ENCODE results near the gene CBARP. TPM values are rescaled to one million over a fixed set of nuclear protein-coding genes. Genes with fewer than 3 reads are reported as not detected.

CBARP gene
- total RNA-seq, result 1.2 TPM
- long read RNA-seq, partial matches to known transcripts, result 1 of 2 reads
- long read RNA-seq, other reads (novel, unspliced or antisense), result 1 of 2 reads

- peak; percentile 76 for DNase-seq
- ATAC-seq, result no peak
- intact Hi-C loops (cut with micrococcal nuclease), result no loop called here
These were observed at the start of gene CBARP for GRCh38 chr19:1237754-1238368. TSS of gene CBARP (minus strand) at chr19:1238005. CDS start at chr19:1236100, 1,905 bp downstream.

DNA sequence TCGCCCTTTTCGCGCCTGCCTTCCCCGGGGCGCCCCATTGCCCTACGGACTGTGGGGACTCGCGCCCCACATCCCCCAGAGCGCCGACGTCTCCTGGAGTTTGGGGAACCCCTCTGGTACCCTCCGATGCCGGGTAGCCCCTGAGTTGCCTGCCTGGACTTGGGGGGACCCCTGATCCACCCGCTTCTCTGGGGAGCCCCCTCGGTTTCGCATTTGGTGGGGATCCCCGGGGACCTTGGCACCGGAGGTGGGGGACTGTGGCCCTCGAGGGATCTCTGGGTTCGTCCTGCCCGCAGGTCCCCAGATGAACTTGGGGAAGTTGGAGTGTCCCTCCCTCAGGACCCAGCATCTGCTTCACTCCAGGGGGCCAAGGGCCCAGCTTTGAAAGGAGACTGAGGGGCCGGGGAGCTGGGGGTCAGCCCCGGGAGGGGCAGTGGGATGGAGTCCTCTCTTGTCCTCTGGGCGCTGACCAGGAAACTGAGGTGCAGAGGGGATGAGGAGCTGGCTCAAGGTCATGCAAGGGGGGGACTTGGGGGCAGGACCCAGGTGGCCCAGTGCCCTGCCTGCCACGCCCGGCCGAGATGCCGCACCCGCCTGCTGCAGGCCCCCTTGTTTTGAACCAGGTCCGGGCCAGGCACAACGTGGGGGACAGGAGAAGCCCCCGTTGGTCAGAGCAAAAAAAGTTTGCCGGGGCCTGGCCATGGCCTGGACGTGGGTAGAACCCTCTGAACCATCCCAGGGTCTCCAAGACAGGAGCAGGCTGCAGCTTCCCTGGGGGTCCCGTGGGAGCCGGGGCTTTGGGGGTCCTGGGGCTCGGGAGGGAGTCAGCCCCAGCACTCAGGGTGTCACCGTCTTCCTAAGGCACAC lies 48.9 kb upstream of the CBARP start:
- intact Hi-C loops (cut with micrococcal nuclease), result no loop called here
- DNase-seq (no peak), ATAC-seq (no peak)

GRCh38 chr19:1285737-1286360 lies 48.0 kb upstream of the CBARP start, which contains the start of gene EFNA2:
TSS of gene EFNA2 (plus strand) at chr19:1285873. CDS start at chr19:1286169, 296 bp downstream.
- intact Hi-C loops (cut with micrococcal nuclease), result no loop called here
- DNase-seq, result no peak

DNA sequence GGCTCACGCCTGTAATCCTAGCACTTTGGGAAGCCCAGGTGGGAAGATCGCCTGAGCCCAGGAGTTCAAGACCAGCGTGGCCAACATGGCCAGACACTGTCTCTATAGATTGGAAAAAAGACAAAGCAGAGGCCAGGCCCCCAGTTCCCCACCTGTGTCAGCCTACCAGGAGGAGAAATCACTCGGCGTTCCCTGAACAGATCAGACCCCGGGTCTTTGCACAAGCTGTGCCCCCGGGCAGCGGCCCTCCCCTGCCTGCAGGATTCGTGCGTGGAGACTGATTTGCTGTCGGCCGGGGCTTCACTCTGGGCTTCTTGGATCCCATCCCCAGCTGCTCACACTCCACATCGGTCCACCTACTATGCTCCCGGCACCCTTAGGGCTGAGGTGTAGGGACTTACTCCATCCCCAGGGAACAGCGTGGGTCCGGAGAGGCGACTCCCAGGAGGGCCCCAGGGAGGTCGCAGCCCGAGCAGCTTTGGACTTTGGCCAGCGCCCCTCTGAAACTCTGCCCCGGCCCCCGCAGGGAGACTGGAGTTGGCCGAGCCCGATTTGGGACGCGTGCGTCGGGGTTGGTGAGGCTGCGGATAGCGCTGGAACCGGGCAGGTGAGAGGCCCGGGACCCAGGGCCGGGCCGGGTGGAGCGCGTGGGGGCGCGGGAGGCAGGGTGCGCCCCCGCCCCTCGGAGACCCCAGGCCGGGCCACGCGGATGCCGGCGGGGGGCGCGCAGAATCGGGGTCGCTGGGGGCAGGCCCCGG lies 47.4 kb upstream of the CBARP start:
- ATAC-seq (no peak), DNase-seq (no peak)
- intact Hi-C loops (cut with micrococcal nuclease), result no loop called here

More at GRCh38 chr19:1285737-1286360, 48.0 kb upstream of the CBARP start, which contains the start of gene EFNA2:
- ATAC-seq, result no peak

DNA sequence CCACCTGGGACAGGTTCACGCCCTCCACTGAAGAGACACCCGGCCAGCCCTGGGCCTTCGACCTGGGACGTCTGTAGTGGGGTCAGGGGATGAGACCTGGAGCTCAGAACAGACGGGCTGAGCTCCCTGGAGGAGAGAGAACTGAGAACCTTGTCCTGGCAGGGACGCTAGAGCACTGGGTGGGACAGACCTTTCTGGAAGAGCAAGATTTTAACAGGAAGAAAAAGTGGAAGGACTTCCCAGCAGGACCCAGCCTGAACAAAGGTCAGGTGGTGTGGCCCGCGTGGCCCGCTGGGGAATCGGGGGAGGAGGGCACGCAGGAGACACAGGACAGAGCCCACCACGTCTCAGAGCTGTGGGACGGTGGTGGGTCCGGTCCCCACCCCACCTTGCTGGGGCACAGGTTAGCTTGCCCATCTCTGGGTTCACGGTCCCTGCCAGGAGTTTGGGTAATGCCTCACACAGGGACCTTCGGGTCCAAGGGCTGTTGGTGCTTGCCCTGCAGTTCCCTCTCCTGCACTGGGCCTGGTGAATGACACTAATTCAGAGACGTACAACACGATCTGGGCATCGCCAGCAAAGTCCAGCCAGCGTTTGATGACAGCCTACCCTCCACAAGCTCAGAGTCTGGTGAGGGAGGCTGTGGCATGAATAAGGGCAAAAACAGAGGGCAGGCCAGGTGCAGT lies 46.6 kb upstream of the CBARP start:
- DNase-seq, result no peak
- intact Hi-C loops (cut with micrococcal nuclease), result no loop called here

DNA sequence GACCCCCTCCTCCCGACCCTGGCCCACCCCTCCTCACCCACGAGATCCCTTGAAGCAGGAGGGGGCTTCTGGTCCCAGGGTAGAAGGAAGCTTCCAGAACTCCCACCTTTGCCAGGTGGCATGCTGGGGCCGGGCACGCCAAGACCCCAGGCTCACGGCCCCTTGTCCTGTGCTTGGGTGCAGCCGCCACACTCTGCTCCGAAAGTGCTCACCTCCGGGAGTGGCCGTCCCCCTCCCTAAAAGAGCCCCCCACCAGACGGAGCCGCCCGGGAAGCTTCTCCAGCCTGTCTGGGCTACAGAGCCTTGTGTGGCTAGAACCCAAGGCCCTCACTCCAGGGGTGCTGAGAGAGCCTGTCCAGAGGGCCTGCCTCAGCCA lies 46.1 kb upstream of the CBARP start:
- intact Hi-C loops (cut with micrococcal nuclease), result no loop called here
- no peak for ATAC-seq
- no peak for DNase-seq

More for the DNA sequence above, 46.6 kb upstream of the CBARP start:
- no peak for ATAC-seq

GRCh38 chr19:1283207-1283916 lies 45.6 kb upstream of the CBARP start:
- ATAC-seq (no peak), DNase-seq (no peak)
- intact Hi-C loops (cut with micrococcal nuclease), result no loop called here

DNA sequence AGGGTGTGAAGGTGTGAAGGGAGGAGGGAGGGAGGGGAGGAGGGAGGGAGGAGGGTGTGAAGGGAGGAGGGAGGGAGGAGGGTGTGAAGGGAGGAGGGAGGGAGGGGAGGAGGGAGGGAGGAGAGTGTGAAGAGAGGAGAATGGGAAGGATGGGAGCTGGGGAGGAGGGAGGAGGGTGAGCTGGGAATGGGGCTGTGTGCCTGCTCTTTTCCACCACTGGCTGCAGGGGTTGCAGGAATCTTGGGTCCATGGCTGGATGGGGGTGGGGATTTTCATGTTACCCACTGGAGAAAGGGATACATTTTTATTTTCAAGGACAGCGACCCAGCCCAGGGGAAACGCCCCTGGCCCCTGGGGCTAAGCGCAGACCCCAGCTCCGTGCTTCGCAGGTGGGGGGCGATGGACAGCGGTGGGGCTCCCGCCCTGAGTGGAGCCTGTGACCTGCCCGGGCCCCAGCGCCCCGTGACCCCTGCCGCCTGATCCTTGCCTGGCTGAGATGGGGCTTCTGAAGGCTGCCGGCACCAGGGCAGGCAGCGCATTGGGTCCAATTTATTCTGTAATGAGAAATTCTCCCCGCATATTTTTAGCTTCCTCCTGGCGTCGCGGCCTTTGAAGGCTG lies 44.9 kb upstream of the CBARP start:
- intact Hi-C loops (cut with micrococcal nuclease), result no loop called here
- ATAC-seq (no peak), DNase-seq (no peak)

- intact Hi-C loops (cut with micrococcal nuclease), result no loop called here
- no peak for ATAC-seq
- no peak for DNase-seq
These were observed 43.9 kb upstream of the CBARP start for GRCh38 chr19:1281569-1282287.

DNA sequence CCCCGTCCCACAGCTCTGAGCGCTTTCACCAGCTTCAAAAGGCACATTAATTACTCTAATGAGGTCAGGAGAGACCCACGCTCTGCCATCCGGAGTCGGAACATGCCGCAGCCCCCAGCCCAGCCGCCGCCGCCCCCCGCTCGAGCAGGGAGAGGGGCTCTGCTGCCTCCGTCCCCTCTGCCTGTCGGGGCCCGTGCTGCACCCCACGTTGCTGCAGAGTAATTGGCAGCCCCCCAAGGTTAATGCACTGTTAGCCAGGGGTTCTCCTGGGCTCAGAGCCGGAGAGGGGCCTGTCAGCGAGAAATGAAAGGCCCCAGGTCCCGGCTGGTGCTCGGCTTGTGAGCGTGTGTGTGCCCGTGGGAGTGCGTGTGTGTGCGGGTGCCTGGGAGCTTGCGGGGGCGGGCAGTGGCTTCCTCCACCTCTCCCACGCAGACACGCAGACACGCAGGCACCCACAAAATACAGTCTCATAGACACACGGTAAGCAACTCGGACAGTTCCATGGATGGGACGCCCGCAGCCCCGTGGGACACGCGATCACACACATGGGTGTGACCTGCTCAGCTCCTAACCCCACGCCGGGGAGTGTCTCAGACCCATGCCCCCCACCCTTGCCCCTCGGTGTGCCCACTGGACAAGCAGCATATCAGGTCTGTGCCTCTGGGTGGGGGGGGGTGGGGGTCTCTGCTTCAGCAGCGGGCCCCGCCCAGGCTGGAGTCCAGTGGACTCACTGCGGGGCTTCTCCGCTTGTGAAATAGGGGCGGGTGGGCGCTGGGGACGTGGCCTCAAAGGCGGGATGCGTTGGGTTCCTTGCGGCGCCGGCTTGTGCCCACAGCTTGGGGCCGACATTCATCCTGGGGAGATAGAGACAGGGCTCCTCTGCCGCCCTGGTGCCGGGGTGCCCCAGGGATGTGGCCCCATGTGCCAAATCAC lies 43.1 kb upstream of the CBARP start:
- DNase-seq (no peak), ATAC-seq (no peak)
- intact Hi-C loops (cut with micrococcal nuclease), result no loop called here

GRCh38 chr19:1279782-1280341 lies 42.1 kb upstream of the CBARP start:
- DNase-seq, result peak; percentile 89
- peak; percentile 24 for ATAC-seq
- intact Hi-C loops (cut with micrococcal nuclease), result no loop called here

GRCh38 chr19:1278713-1279660 lies 41.2 kb upstream of the CBARP start:
- DNase-seq, result no peak
- intact Hi-C loops (cut with micrococcal nuclease), result no loop called here
- ATAC-seq, result no peak

DNA sequence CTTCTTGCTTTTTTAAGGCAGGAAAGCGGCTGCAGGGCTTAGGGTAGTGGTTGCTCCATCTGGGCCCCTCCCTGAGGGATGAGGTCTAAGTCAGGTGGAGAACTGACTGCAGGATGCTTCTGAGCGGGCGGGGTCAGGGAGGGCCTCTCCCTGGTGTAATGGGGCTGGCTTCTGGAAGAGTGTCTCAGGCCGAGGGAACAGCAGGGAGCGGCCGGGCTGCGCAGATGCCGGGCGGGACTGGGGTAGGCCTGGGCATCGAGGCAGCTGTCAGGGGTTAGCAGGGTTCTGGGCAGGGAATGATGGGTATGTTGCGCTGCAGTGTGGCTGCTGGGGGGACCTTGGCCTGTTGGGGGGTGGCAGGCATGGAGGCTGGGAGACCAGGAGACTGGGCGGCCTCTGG lies 40.3 kb upstream of the CBARP start:
- intact Hi-C loops (cut with micrococcal nuclease), result no loop called here

DNA sequence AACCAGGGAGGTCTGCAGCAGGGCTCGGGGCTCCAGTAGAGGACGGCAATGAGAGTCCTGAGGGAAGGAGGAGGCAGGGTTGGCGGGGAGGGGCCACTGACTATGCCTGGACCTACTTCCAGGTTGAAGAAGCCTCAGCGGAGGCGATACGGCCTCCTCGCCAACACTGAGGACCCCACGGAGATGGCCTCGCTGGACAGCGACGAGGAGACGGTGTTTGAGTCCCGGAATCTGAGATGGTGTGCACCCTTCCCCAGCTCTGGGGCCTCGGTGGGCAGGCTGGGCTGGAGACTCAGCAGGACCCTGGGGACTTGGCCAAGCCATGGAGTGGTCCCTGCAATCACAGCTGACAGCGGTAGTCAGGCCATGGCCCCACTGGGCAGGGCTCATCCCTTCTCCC lies 39.3 kb upstream of the CBARP start:
- intact Hi-C loops (cut with micrococcal nuclease), result no loop called here
- ATAC-seq, result no peak
- no peak for DNase-seq

More for the DNA sequence above, 40.3 kb upstream of the CBARP start:
- no peak for ATAC-seq
- DNase-seq, result no peak

GRCh38 chr19:1276628-1277022 lies 38.8 kb upstream of the CBARP start:
- no peak for ATAC-seq
- intact Hi-C loops (cut with micrococcal nuclease), result no loop called here

More at GRCh38 chr19:1276628-1277022, 38.8 kb upstream of the CBARP start:
- DNase-seq, result no peak
